ENCODE results near the gene RNASET2.
"Not testable (repeated sequence)": the region's sequence is repeated elsewhere in the genome, so short reads cannot be mapped to it uniquely, and the experiment has no call there.

RNASET2 gene

DNA sequence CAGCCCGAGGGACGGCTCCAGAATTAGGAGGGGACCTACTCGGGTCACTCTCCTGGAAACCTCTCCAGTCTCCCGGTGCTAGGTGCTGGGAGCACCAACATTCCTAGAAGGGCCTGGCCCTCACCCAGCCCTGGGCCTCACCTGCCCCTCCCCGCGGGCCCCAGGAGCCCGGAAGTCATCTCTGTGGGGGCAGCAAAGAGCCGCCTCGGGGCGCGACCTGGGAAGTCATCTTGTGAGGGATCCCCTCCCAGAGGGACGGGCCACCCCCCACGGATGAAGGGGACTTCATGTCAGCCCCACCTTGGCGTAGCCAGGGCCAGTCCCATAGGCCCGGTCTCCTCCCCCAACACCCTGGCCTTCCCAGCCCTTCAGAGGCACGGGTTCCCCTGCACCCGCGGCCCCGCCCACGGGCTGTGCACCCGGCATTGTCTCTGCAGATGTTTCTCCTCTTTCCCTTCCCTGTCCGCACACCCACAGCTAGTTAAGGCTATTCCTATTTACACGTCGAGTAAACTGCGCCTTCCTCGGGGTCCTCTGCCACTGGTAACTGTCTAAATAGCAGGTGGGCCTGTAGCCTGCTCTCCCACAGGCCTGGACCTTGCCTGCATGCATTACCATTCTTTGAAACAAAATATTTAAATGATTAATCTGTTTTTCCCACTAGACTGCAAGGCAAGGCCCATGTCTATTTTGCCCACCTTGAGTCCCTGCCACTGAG lies 896 bp upstream of the RNASET2 start:
- Mint-ChIP-seq H3K27me3 (no peaks in the 10 kb centered on the region), H3K4me3 (peak overlapping the region; percentile 90), H3K9me3 (no peaks in the 10 kb centered on the region), H3K27ac (peak overlapping the region; percentile 96), H3K4me1 (ENCODE audit: low read depth) (peaks cover 69% of the 10 kb centered on the region), H3K36me3 (ENCODE audit: low read depth) (peaks cover 33% of the 10 kb centered on the region)
- peak; percentile 76 for DNase-seq

DNA sequence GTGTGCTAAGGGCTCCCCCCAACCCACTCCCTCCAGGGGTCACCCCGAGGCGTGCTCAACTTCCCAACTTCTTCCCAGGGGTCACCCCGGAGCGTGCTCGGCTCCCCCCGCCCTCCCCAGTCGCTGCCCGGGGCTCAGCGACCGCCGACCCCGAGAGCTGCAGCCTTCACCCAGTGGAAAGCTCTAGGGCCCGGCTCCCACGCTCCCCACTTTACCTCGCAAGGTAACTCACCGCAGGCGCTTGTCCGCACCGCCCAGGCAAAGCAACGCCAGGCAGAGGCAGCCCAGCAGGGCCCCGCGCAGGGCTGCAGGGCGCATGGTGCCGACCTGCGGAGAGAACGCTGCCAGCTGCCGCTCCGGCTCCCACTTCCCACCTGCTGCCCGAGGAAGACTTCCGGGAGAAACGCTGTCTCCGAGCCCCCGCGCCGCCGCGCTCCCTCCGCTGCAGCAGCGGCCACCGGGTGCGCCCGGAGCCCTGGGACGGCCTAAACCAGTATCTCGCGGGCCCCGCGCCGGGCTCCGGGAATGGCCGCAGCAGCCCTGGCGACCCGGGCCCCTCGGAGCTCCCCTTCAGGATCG lies 396 bp downstream of the RNASET2 start:
- peak overlapping the region; percentile 94 for H3K27ac Mint-ChIP-seq
- peaks cover 40% of the 10 kb centered on the region for H3K36me3 Mint-ChIP-seq (ENCODE audit: low read depth)
- no peaks in the 10 kb centered on the region for H3K9me3 Mint-ChIP-seq
- peak overlapping the region; percentile 90 for H3K4me3 Mint-ChIP-seq
- H3K4me1 Mint-ChIP-seq (ENCODE audit: low read depth): peaks cover 81% of the 10 kb centered on the region
- H3K27me3 Mint-ChIP-seq: no peaks in the 10 kb centered on the region
- DNase-seq: no peak

DNA sequence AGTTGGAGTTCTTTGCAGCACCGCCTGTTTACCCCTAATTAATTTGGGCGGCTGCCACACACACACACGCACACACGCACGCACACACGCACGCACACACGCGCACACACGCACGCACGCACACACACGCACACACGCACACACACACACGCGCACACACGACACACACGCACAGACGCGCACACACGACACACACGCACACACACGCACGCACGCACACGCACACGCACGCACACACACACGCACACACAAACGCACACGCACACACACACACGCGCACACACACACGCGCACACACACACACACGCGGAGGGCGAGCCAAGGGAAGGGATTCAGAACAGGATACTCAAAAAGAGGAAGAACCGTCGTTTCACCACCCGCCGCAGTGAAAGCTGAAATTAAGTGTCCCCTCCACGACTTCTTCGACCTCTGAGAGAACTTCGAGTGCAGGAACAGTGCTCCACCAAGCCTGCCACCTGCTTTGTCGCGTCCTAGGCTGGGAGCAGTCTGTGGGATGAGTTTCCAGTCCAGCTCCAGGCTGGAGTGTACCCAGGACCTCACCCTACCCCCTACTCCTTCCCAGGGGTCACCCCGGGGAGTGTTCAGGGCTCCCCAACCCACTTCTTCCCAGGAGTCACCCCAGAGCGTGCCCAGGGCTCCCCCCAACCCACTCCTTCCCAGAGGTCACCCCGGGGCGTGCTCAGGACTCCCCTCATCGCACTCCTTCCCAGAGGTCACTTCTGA lies 1.1 kb downstream of the RNASET2 start:
- Mint-ChIP-seq H3K36me3 (ENCODE audit: low read depth) (peaks cover 47% of the 10 kb centered on the region), H3K4me1 (ENCODE audit: low read depth) (peaks cover 84% of the 10 kb centered on the region), H3K27me3 (no peaks in the 10 kb centered on the region), H3K4me3 (peak overlapping the region; percentile 90), H3K9me3 (no peaks in the 10 kb centered on the region), H3K27ac (peak overlapping the region; percentile 94)
- peak; percentile 64 for DNase-seq

DNA sequence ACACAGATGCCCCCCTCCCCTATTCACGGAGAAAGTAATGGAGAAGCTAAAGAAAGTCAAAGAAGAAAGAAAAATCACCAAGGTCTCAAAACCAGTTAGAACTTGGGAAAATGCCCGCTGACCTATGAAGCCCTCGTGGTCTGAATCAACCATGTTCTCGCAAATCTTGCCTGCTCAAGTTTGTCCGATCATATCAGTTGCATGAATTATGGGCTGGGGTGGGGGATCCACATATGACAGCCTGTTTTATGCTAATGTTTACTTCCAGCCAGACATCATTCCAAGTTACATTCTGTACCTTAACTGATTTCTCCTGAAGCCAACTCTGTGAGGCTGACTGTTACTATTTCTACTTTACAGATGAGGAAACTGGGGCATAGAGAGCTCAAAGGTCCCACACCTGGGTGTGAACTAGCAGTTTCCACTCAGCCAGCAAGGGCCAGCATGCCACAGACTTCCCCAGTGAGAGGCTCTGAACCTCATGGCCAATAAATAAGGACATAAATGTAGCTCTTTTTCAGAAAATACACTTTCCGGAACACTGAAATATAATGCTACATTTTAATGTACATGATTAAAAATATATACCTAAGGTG lies 2.1 kb downstream of the RNASET2 start:
- Mint-ChIP-seq H3K27me3 (no peaks in the 10 kb centered on the region), H3K4me1 (ENCODE audit: low read depth) (peaks cover 82% of the 10 kb centered on the region), H3K4me3 (peak overlapping the region; percentile 90), H3K36me3 (ENCODE audit: low read depth) (peaks cover 57% of the 10 kb centered on the region), H3K27ac (peak overlapping the region; percentile 94), H3K9me3 (no peaks in the 10 kb centered on the region)
- no peak for DNase-seq

DNA sequence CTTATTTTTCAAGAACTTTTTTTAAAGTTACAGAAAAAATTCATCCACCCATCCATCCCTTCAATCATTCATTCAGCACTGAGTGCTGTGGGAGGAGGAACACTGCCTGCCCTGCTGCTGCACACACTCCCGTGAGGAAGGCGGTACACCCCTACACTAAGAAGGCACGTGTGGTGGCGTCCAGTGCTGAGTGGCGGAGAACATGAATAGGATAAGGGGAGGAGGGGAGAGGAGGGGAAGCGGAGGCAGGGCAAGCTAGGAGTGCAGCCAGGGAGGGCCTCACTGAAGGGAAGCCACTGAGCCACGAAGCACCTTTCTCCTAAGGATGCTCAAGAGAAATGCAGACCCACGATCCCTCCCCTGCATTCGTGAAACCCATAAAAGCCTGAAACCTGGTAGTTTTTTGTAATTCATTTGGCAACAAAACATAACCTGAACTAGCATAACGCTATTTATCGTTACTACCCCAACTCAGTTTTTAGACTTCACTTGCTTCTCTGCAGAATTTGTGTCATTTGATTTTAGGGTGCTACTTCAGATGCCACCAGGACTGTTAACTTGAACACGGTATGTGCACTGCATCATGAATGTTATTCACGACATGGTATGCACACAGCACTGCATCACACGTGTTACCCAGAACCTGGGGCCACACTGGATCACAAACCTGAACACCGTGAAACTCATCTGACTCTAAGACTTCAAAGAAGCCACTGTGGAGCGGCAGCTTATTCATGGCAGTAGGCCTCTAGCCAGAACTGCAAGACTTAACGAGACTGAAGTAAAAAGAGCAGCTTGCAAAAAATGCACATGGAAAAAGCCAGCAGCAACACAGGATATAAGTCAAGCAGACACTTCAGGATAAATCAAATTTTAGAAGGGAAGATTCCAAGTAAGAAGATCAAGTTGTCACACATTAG lies 3.5 kb downstream of the RNASET2 start:
- peak overlapping the region; percentile 90 for H3K4me3 Mint-ChIP-seq
- H3K9me3 Mint-ChIP-seq: no peaks in the 10 kb centered on the region
- peak overlapping the region; percentile 94 for H3K27ac Mint-ChIP-seq
- no peak for DNase-seq
- peaks cover 73% of the 10 kb centered on the region for H3K4me1 Mint-ChIP-seq (ENCODE audit: low read depth)
- peaks cover 66% of the 10 kb centered on the region for H3K36me3 Mint-ChIP-seq (ENCODE audit: low read depth)
- no peaks in the 10 kb centered on the region for H3K27me3 Mint-ChIP-seq

DNA sequence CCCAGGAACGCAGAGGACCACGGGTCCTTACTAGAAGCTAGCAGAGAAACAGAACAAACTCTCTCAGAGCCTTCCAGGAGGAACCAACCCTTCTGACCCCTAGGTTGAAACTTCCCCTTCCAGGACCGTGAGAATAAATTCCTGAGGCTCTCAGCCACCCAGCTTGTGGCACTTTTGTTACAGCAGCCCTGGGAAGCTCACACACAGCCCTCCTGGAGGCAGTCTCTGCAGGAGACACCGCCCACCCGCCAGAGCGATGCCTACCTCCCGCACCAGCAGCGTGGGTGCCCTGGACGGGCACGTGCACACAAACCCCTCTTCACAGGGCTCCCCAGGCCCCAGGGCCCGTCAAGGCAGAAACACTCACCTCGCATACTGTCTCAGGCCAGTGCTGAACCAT lies 4.2 kb downstream of the RNASET2 start:
- Mint-ChIP-seq H3K27ac (peak overlapping the region; percentile 94), H3K27me3 (no peaks in the 10 kb centered on the region), H3K4me1 (ENCODE audit: low read depth) (peaks cover 72% of the 10 kb centered on the region), H3K4me3 (peak overlapping the region; percentile 90), H3K9me3 (no peaks in the 10 kb centered on the region), H3K36me3 (ENCODE audit: low read depth) (peaks cover 73% of the 10 kb centered on the region)
- DNase-seq: peak; percentile 56

DNA sequence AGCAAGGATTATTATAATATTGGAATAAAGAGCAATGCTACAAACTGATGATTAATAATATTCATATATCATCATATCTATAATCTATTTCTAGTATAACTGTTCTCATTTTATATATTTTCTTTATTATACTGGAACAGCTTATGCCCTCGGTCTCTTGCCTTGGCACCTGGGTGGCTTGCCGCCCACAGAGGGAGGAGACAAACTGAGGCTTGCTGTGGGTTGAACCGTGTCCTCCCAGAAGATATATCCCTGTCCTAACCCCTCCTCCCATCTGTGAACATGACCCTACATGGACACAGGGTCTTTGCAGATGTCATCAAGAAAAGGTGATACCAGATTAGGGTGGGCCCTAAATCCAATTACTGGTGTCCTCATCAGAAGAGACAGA lies 4.7 kb downstream of the RNASET2 start:
- no peaks in the 10 kb centered on the region for H3K9me3 Mint-ChIP-seq
- no peaks in the 10 kb centered on the region for H3K27me3 Mint-ChIP-seq
- H3K4me3 Mint-ChIP-seq: peak overlapping the region; percentile 90
- H3K4me1 Mint-ChIP-seq (ENCODE audit: low read depth): peaks cover 70% of the 10 kb centered on the region
- DNase-seq: no peak
- H3K36me3 Mint-ChIP-seq (ENCODE audit: low read depth): peaks cover 76% of the 10 kb centered on the region
- peak overlapping the region; percentile 96 for H3K27ac Mint-ChIP-seq

DNA sequence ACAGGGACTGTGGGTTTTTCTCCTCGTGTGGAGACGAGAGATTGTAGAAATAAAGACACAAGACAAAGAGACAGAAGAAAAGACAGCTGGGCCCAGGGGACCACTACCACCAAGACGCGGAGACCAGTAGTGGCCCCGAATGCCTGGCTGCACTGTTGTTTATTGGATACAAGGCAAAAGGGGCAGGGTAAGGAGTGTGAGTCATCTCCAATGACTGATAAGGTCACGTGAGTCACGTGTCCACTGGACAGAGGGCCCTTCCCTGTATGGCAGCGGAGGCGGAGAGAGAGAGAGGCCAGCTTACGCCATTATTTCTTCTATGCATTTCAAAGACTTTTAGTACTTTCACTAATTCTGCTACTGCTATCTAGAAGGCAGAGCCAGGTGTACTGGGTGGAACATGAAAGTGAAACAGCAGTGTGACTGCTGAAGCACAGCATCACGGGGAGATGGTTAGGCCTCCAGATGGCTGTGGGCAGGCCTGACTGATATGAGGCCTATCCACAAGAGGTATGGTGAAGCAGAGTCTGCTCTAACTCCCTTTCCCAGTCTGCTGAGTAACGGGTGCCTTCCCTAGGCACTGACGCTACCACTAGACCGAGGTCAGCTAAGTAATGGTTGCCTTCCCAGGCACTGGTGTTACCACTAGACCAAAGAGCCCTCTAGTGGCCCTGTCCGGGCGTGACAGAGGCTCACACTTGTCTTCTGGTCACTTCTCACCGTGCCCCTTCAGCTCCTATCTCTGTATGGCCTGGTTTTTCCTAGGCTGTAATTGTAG lies 5.3 kb downstream of the RNASET2 start:
- peak; percentile 80 for DNase-seq
- Mint-ChIP-seq H3K4me1 (ENCODE audit: low read depth) (peaks cover 71% of the 10 kb centered on the region), H3K4me3 (peak overlapping the region; percentile 70), H3K27ac (peak overlapping the region; percentile 96), H3K36me3 (ENCODE audit: low read depth) (peaks cover 81% of the 10 kb centered on the region)
- H3K27me3 Mint-ChIP-seq, H3K9me3 Mint-ChIP-seq: not testable (repeated sequence)

DNA sequence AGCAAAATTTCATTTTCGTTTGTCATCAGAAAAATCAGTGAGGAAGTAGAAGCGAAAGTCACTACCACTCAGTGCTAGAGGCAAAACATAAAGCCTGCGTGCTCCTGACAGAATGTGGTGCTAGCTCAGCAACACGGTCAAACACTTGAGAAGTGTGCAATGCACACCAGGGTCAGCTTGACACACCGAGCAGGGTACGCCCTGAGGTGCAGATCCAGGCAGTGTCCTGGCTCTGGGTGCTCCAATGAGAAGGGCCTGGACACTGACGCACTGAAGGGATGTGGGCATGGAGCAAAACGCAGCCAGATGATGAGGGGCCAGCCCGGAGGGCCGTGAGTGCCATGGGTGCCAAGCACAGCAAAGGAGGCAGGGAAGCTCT lies 5.9 kb downstream of the RNASET2 start:
- Mint-ChIP-seq H3K4me1 (ENCODE audit: low read depth) (peaks cover 73% of the 10 kb centered on the region), H3K27ac (peak overlapping the region; percentile 96), H3K27me3 (no peaks in the 10 kb centered on the region), H3K36me3 (ENCODE audit: low read depth) (peaks cover 83% of the 10 kb centered on the region), H3K9me3 (no peaks in the 10 kb centered on the region), H3K4me3 (peak overlapping the region; percentile 70)
- DNase-seq: peak; percentile 53

DNA sequence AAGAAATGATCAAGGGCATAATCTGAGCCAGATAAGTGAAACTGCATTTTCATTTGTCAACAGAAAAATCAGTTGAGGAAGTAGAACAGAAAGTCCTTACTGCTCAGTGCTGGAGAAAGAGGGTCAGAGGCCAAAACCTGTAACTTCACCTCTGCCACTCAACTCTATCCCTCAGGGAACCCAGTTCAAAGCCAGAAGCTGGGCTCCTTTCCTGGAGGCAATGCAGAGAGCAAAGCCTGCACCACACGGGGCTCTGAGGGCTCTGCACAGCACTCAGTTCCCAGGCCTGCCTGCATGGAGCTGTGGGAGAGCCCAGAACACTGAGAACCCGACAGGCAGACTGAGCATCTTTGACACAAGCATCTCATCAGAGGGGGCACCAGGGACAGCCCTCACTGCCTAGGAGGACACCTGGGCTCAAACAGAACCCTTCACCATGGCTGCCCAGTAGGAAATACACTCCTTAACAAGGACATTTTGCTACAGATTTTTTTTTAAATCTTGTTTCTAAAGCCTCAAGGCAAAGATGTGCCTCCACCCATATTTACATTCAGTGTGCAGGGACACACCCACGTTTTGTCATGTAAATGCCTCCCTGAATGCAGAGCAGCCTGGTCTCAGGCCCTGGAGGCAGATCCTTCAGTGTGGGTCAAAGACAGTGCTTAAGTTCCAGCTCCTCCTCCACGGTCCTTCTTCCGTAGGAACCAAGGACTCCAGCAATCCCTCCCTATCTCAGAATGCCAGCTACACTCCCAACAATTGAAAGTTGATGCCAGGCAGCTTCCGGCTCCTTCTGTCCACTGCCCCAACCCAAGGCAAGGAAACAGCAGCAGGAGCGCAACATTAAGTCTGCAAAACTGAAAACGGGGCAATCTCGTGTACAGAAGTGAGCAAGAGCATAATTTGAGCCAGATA lies 6.6 kb downstream of the RNASET2 start:
- peaks cover 74% of the 10 kb centered on the region for H3K4me1 Mint-ChIP-seq (ENCODE audit: low read depth)
- no peak for DNase-seq
- H3K9me3 Mint-ChIP-seq: no peaks in the 10 kb centered on the region
- peak overlapping the region; percentile 70 for H3K4me3 Mint-ChIP-seq
- no peaks in the 10 kb centered on the region for H3K27me3 Mint-ChIP-seq
- H3K36me3 Mint-ChIP-seq (ENCODE audit: low read depth): peaks cover 83% of the 10 kb centered on the region
- H3K27ac Mint-ChIP-seq: peak overlapping the region; percentile 96

DNA sequence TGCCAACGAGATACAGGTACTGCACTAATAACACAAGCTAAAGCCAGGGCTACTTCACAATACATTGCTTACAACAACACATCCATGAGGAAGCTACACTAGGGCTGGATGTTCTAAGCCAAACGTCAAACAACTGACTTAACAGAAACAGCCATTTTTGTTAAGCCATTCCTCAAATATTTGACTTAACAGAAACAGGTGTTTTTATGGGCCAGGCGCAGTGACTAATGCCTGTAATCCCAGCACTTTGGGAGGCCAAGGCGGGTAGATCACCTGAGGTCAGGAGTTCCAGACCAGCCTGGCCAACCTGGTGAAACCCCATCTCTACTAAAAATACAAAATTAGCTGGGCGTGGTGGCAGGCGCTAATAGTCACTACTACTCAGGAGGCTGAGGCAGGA lies 7.6 kb downstream of the RNASET2 start:
- DNase-seq, H3K27me3 Mint-ChIP-seq, H3K4me3 Mint-ChIP-seq, H3K9me3 Mint-ChIP-seq: not testable (repeated sequence)
- H3K27ac Mint-ChIP-seq: peak overlapping the region; percentile 26
- peaks cover 72% of the 10 kb centered on the region for H3K4me1 Mint-ChIP-seq (ENCODE audit: low read depth)
- peaks cover 86% of the 10 kb centered on the region for H3K36me3 Mint-ChIP-seq (ENCODE audit: low read depth)

DNA sequence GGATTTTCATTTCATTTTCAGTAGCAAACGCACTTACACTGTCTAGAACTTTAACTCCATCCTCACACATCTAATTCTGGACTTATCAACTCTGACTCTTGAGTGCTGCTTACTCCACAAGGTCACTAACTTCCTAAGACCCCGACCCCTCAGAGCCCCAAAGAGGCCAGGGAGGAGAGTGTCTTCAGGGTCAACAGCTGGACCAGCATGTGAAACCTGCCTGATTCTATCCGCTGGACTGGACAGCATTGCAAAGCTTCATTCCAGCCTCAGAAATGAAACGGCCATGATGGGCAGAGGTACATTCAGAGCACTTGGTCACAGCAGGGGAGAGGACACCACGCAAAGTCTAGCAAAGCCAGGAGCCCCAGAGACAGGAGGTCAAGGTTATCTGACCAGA lies 9.1 kb downstream of the RNASET2 start:
- H3K27ac Mint-ChIP-seq: no peak overlapping the region

More for the DNA sequence above, 9.1 kb downstream of the RNASET2 start:
- no peak overlapping the region for H3K4me3 Mint-ChIP-seq
- H3K4me1 Mint-ChIP-seq (ENCODE audit: low read depth): peaks cover 72% of the 10 kb centered on the region
- peaks cover 86% of the 10 kb centered on the region for H3K36me3 Mint-ChIP-seq (ENCODE audit: low read depth)
- no peaks in the 10 kb centered on the region for H3K27me3 Mint-ChIP-seq
- DNase-seq: no peak
- no peaks in the 10 kb centered on the region for H3K9me3 Mint-ChIP-seq
